Measurements from ENCODE around the gene KIAA1217.

- TF ChIP-seq SALL2 (tag by site-specific recombination; IDR thresholded peaks at IDR 0.05; ENCODE audit: borderline replicate concordance) (no peak), CTCF (tag by site-specific recombination; IDR thresholded peaks at IDR 0.05) (no peak), KLF8 (tag by site-specific recombination; IDR thresholded peaks at IDR 0.05) (no peak), ZBTB17 (tag by site-specific recombination; IDR thresholded peaks at IDR 0.05) (no peak), ZNF561 (tag by site-specific recombination; IDR thresholded peaks at IDR 0.05; ENCODE audit: borderline replicate concordance) (no peak), ZNF701 (tag by site-specific recombination; IDR thresholded peaks at IDR 0.05) (no peak), ZNF530 (tag by site-specific recombination; IDR thresholded peaks at IDR 0.05; ENCODE audit: low read depth) (no peak), ZNF629 (tag by site-specific recombination; IDR thresholded peaks at IDR 0.05) (no peak), ZNF791 (tag by site-specific recombination; IDR thresholded peaks at IDR 0.05) (no peak)
- TF ChIP-seq, protein P1, sequence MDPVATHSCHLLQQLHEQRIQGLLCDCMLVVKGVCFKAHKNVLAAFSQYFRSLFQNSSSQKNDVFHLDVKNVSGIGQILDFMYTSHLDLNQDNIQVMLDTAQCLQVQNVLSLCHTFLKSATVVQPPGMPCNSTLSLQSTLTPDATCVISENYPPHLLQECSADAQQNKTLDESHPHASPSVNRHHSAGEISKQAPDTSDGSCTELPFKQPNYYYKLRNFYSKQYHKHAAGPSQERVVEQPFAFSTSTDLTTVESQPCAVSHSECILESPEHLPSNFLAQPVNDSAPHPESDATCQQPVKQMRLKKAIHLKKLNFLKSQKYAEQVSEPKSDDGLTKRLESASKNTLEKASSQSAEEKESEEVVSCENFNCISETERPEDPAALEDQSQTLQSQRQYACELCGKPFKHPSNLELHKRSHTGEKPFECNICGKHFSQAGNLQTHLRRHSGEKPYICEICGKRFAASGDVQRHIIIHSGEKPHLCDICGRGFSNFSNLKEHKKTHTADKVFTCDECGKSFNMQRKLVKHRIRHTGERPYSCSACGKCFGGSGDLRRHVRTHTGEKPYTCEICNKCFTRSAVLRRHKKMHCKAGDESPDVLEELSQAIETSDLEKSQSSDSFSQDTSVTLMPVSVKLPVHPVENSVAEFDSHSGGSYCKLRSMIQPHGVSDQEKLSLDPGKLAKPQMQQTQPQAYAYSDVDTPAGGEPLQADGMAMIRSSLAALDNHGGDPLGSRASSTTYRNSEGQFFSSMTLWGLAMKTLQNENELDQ (tag by site-specific recombination; IDR thresholded peaks at IDR 0.05; ENCODE audit: low read depth): no peak
Observed at GRCh38 chr10:24249829-24250415, 41.0 kb downstream of the KIAA1217 start.
